Spleen (tissue), 11 donors: ENCODE measurements around the gene AKT3. TPM values are rescaled to one million over a fixed set of nuclear protein-coding genes. Genes with fewer than 3 reads are reported as not detected.
"Not testable (repeated sequence)": the region's sequence is repeated elsewhere in the genome, so short reads cannot be mapped to it uniquely, and the experiment has no call there.

ENCODE experiments used
- DNase-seq: peaks from one replicate; pipeline ENCODE4 v3.0.0-alpha.2; 2020
- H3K27ac ChIP-seq, 8 donors: fragments of 200-600 bp; sonication (generic) in 7 of 8; 1 replicate in 4 of 8; 2 replicates in 4 of 8; pipeline versions ENCODE4 v1.5.0 to v1.8.0; 2016 to 2021; ENCODE audit warnings: inconsistent platforms in 4 of 8, mild to moderate bottlenecking in 4 of 8, moderate library complexity in 1 of 8
- H3K27me3 ChIP-seq, 7 donors: fragments of 200-600 bp; sonication (generic) in 6 of 7; replicated peaks in 1 of 7; 1 replicate in 4 of 7; 2 replicates in 3 of 7; pipeline versions ENCODE4 v1.5.0 to v1.8.0; 2016 to 2021; ENCODE audit warnings: inconsistent platforms in 3 of 7, mild to moderate bottlenecking in 1 of 7
- H3K36me3 ChIP-seq, 6 donors: fragments of 200-600 bp; sonication (generic) in 5 of 6; 1 replicate in 4 of 6; 2 replicates in 2 of 6; pipeline versions ENCODE4 v1.5.0 to v1.8.0; 2016 to 2021; ENCODE audit warnings: inconsistent platforms in 2 of 6
- H3K4me1 ChIP-seq, 6 donors: fragments of 200-600 bp; sonication (generic) in 5 of 6; 1 replicate in 3 of 6; 2 replicates in 3 of 6; pipeline versions ENCODE4 v1.5.0 to v1.8.0; 2016 to 2021; ENCODE audit warnings: inconsistent platforms in 3 of 6
- H3K4me3 ChIP-seq, 8 donors: fragments of 200-600 bp; sonication (generic) in 7 of 8; 1 replicate in 4 of 8; 2 replicates in 4 of 8; pipeline versions ENCODE4 v1.5.0 to v1.8.0; 2016 to 2021; ENCODE audit warnings: inconsistent platforms in 4 of 8, mild to moderate bottlenecking in 4 of 8, moderate library complexity in 2 of 8
- H3K9me3 ChIP-seq, 8 donors: fragments of 200-600 bp; sonication (generic) in 7 of 8; 1 replicate in 4 of 8; 2 replicates in 4 of 8; pipeline versions ENCODE4 v1.5.0 to v1.8.0; 2016 to 2021; ENCODE audit warnings: inconsistent platforms in 4 of 8
- CTCF ChIP-seq, 11 experiments: fragments of 200-600 bp in 7 of 11; fragments of 450-650 bp in 4 of 11; sonication (generic) in 4 of 11; IDR thresholded peaks in 8 of 11; conservative IDR thresholded peaks in 3 of 11; 1 replicate in 7 of 11; 2 replicates in 4 of 11; pipeline versions ENCODE4 v1.4.0 to v1.8.0; 2016 to 2021; ENCODE audit warnings: antibody characterized with exemption in 11 of 11, inconsistent platforms in 4 of 11, mild to moderate bottlenecking in 1 of 11
- POLR2A ChIP-seq, 3 donors: fragments of 450-650 bp; IDR thresholded peaks; one replicate each; pipeline ENCODE4 v1.5.1; 2017; ENCODE audit warnings: antibody characterized with exemption in 3 of 3, mild to moderate bottlenecking in 1 of 3
- POLR2AphosphoS5 ChIP-seq, 3 donors: sonication (generic); formaldehyde crosslinking; IDR thresholded peaks; one replicate each; pipeline ENCODE4 v1.5.1; 2017; ENCODE audit warnings: antibody characterized with exemption in 3 of 3
- WGBS, 5 donors: extraction: QIAGEN DNeasy Blood & Tissue Kit in 3 of 5; methylation state at CpG; one replicate each; pipeline versions ENCODE4 v1.1.5 to v1.1.7; 2013 to 2018; 5-methylcytosine and 5-hydroxymethylcytosine counted together
- intact Hi-C: fragments of 100-400 bp; cut with DNase I; formaldehyde crosslinking; loops from one replicate; pipeline ENCODE4 v1.15.0; 2023; ENCODE audit warnings: low total_unique reads
- polyA plus RNA-seq, 3 donors: library from polyadenylated mRNA; stranded (reverse); fragments of 200-250 nt; gene quantifications; one replicate each; pipeline ENCODE4 v1.2.1, GENCODE V29; 2013
- total RNA-seq, 7 donors: library from RNA; depleted of rRNA in 3 of 7; stranded (reverse); fragments of >200 nt in 3 of 7; fragmentation: NEBNext Ultra II Directional in 4 of 7; extraction: Animal tissue kit (Norgen Biotek cat#: 25700) in 4 of 7; gene quantifications; one replicate each; pipeline versions ENCODE4 v1.1.0 to v1.2.1, GENCODE V29; 2016 to 2021
- donor health status: healthy with polysubstance abuse.
- donor health status: DM: no; HTN: no; CAD: no; lungs with moderate emphysema.
- donor health status: DM: no; HTN: no; CAD: no.
- donor health status: Bipolar disorder and iron deficiency.
- donor health status: healthy.
- donor health status: DM: no; HTN: no; CAD: no.
- donor health status: DM: yes; HTN: yes; CAD: no.

The AKT3 gene
- total and polyA plus RNA-seq, 10 donors: 4.3 to 91.3 (median 46.4) TPM

GRCh38 chr1:243837907-243838535, 12.0 kb downstream of the AKT3 start:
- peaks cover 0 to 30% (median 23%) of the 10 kb centered on the region in 8 donors for H3K9me3 ChIP-seq
- H3K27ac ChIP-seq: peak overlapping the region in 5 of 8 donors; percentile 14 to 38 (median 28)
- intact Hi-C loops: no loop called here
- H3K36me3 ChIP-seq: peaks cover 0 to 16% (median 0%) of the 10 kb centered on the region in 6 donors
- no peak overlapping the region for H3K4me3 ChIP-seq
- 87 to 100% (median 98%) methylated on average over 1 of the region's 1 CpG for WGBS, 5 donors
- no peak for TF ChIP-seq CTCF (IDR thresholded peaks at IDR 0.05 in 8 of 11, conservative IDR thresholded peaks at IDR 0.05 in 3 of 11)
- no peak for TF ChIP-seq POLR2AphosphoS5 (IDR thresholded peaks at IDR 0.05)
- no peak for TF ChIP-seq POLR2A (IDR thresholded peaks at IDR 0.05)
- peaks cover 4 to 50% (median 18%) of the 10 kb centered on the region in 6 donors for H3K4me1 ChIP-seq
- DNase-seq: no peak
- H3K27me3 ChIP-seq: no peaks in the 10 kb centered on the region

- H3K27ac ChIP-seq: no peak overlapping the region
- H3K9me3 ChIP-seq: peaks cover 0 to 30% (median 23%) of the 10 kb centered on the region in 8 donors
- TF ChIP-seq POLR2A (IDR thresholded peaks at IDR 0.05) (no peak), CTCF (IDR thresholded peaks at IDR 0.05 in 8 of 11, conservative IDR thresholded peaks at IDR 0.05 in 3 of 11) (no peak), POLR2AphosphoS5 (IDR thresholded peaks at IDR 0.05) (no peak)
- no peak overlapping the region for H3K4me3 ChIP-seq
- intact Hi-C loops: no loop called here
- H3K36me3 ChIP-seq: peaks cover 0 to 16% (median 0%) of the 10 kb centered on the region in 6 donors
- peaks cover 0 to 35% (median 13%) of the 10 kb centered on the region in 6 donors for H3K4me1 ChIP-seq
- 94 to 98% (median 97%) methylated on average over 4 of the region's 4 CpGs for WGBS, 5 donors
- H3K27me3 ChIP-seq: no peaks in the 10 kb centered on the region
- no peak for DNase-seq
Observed at GRCh38 chr1:243834130-243834529, 15.9 kb downstream of the AKT3 start.

GRCh38 chr1:243831463-243831862, 18.6 kb downstream of the AKT3 start:
- Histone ChIP-seq H3K36me3 (peaks cover 0 to 25% (median 0%) of the 10 kb centered on the region in 6 donors), H3K4me3 (no peak overlapping the region), H3K4me1 (peaks cover 0 to 37% (median 14%) of the 10 kb centered on the region in 6 donors), H3K27ac (no peak overlapping the region), H3K9me3 (peaks cover 0 to 19% (median 16%) of the 10 kb centered on the region in 8 donors), H3K27me3 (no peaks in the 10 kb centered on the region)
- 88 to 91% (median 90%) methylated on average over 3 of the region's 3 CpGs for WGBS, 5 donors
- TF ChIP-seq POLR2AphosphoS5 (IDR thresholded peaks at IDR 0.05): no peak
- no peak for TF ChIP-seq POLR2A (IDR thresholded peaks at IDR 0.05)
- no peak for TF ChIP-seq CTCF (IDR thresholded peaks at IDR 0.05 in 8 of 11, conservative IDR thresholded peaks at IDR 0.05 in 3 of 11)
- DNase-seq: no peak
- intact Hi-C loops: no loop called here

- H3K27me3 ChIP-seq: no peaks in the 10 kb centered on the region
- peak overlapping the region in 2 of 8 donors; percentile 23 to 36 for H3K27ac ChIP-seq
- peaks cover 0 to 10% (median 7%) of the 10 kb centered on the region in 8 donors for H3K9me3 ChIP-seq
- intact Hi-C loops: no loop called here
- no peak for TF ChIP-seq POLR2AphosphoS5 (IDR thresholded peaks at IDR 0.05)
- TF ChIP-seq POLR2A (IDR thresholded peaks at IDR 0.05): no peak
- no peak for TF ChIP-seq CTCF (IDR thresholded peaks at IDR 0.05 in 8 of 11, conservative IDR thresholded peaks at IDR 0.05 in 3 of 11)
- H3K4me1 ChIP-seq: peaks cover 0 to 47% (median 16%) of the 10 kb centered on the region in 6 donors
- H3K4me3 ChIP-seq: no peak overlapping the region
- H3K36me3 ChIP-seq: peaks cover 0 to 22% (median 0%) of the 10 kb centered on the region in 6 donors
- no peak for DNase-seq
Observed at GRCh38 chr1:243827206-243827605, 22.8 kb downstream of the AKT3 start.

- Histone ChIP-seq H3K4me1 (peaks cover 0 to 29% (median 8%) of the 10 kb centered on the region in 6 donors), H3K36me3 (peaks cover 0 to 40% (median 0%) of the 10 kb centered on the region in 6 donors), H3K9me3 (peaks cover 0 to 32% (median 25%) of the 10 kb centered on the region in 8 donors)
- H3K27me3 ChIP-seq, H3K27ac ChIP-seq, intact Hi-C loops, DNase-seq, H3K4me3 ChIP-seq: not testable (repeated sequence)
- WGBS, 5 donors: 79 to 93% (median 80%) methylated on average over 1 of the region's 1 CpG
Observed at GRCh38 chr1:243824907-243825306, 25.1 kb downstream of the AKT3 start.
